GM19043 (cell line): Measurements from ENCODE around the gene UBE2S.
"Not testable (repeated sequence)": the region's sequence is repeated elsewhere in the genome, so short reads cannot be mapped to it uniquely, and the experiment has no call there.

Experiments used
- ATAC-seq: cut with Tn5 transposase; IDR thresholded peaks from one replicate; pipeline ENCODE4 v1.9.1; 2021; ENCODE audit warnings: low read depth; ENCODE audit not compliant: unreplicated experiment

The UBE2S gene

GRCh38 chr19:55440411-55441105 lies 33.0 kb upstream of the UBE2S start:
- no peak for ATAC-seq

DNA sequence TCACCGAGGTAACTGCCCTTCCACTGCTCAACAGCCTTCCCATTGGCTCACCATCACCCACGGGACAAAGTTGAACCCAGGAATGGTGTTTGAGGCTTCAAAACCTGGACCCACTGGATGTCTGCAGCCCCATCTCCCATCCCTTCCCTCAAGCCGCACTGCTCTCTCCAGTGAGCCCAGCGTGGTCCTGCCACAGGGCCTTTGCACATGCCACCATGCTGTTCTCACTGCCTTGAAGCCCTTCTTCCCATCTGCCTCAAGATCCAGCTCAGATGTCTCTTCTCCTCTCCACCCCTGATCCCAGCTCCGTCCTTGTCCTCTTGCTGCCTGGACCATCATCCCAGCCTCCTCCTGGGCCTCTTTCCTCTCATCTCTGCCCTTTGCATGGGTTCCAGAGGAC lies 31.5 kb upstream of the UBE2S start:
- no peak for ATAC-seq

DNA sequence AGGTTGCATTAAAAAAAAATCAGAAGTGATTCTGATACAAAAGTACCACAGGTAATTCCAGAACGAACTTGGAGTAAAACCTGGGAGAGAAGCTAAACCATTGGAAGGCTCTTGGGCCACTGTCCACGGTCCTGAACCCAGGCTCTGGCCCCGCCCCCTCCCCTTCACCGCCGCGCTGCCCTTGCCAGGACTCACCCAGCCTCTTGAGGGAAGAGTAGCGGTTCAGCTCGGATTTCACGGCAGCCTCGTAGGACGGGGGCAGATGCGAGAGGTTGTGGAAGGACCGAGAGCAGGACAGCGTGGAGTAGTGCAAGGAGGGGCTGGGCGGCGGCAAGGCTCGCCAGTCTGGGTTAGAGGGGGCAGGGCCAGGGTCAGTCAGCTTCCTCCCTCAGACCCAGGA lies 29.8 kb upstream of the UBE2S start:
- no peak for ATAC-seq

GRCh38 chr19:55436847-55437246 lies 29.3 kb upstream of the UBE2S start:
- ATAC-seq: no peak

DNA sequence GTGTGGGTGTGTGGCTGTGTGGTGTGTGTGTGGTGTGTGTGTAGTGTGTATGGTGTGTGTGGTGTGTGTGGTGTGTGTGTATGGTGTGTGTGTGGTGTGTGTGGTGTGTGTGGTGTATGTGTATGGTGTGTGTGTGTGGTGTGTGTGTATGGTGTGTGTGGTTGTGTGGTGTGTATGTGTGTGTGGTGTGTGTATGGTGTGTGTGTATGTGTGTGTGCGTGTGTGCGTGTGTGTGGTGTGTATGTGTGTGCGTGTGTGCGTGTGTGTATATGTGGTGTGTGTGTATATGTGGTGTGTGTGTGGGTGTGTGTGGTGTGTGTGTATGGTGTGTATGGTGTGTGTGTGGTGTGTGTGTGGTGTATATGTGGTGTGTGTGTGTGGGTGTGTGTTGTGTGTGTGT lies 27.4 kb upstream of the UBE2S start:
- no peak for ATAC-seq

- ATAC-seq: no peak
Measured at GRCh38 chr19:55434356-55434919, 26.9 kb upstream of the UBE2S start.

GRCh38 chr19:55433292-55433691 lies 25.7 kb upstream of the UBE2S start:
- no peak for ATAC-seq

GRCh38 chr19:55432241-55432959 lies 24.8 kb upstream of the UBE2S start:
- no peak for ATAC-seq

DNA sequence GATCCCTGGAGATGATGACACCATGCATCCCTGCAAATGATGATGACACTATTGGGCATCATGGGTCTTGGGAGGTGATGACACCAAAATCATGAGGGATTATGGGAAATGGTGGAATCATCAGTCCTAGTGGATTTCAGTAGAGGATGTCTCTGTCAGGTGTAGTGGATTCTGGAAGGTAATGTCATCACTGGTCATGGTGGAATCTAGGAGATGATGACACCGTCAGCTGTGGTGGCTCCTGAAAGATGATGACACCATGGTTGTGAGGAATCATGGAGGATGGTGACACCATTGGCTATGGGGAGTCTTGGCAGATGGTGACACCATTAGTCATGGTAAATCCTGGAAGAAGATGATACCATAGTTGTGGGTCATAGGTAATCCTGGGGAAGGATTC lies 23.6 kb upstream of the UBE2S start:
- ATAC-seq: no peak

DNA sequence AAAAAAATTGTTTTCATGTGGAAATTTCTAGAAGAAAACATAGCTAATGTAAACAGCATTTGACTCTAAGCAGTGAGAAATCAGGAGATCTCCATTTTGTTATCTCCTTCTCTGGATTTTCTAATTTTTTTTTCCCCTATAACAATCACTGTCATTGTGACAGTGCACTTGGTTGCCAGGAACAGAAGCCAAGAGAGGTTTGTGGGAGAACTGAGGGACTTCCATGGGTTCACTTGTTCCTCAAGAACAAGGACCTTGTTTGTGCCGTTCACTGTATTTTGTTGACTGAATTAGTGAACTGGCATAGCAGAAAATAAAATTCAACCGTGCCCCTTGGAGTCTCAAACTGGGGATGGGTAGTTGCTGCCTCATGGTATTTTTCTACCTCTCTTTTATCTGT lies 18.5 kb upstream of the UBE2S start:
- no peak for ATAC-seq

GRCh38 chr19:55424518-55424917 lies 16.9 kb upstream of the UBE2S start:
- ATAC-seq: no peak

DNA sequence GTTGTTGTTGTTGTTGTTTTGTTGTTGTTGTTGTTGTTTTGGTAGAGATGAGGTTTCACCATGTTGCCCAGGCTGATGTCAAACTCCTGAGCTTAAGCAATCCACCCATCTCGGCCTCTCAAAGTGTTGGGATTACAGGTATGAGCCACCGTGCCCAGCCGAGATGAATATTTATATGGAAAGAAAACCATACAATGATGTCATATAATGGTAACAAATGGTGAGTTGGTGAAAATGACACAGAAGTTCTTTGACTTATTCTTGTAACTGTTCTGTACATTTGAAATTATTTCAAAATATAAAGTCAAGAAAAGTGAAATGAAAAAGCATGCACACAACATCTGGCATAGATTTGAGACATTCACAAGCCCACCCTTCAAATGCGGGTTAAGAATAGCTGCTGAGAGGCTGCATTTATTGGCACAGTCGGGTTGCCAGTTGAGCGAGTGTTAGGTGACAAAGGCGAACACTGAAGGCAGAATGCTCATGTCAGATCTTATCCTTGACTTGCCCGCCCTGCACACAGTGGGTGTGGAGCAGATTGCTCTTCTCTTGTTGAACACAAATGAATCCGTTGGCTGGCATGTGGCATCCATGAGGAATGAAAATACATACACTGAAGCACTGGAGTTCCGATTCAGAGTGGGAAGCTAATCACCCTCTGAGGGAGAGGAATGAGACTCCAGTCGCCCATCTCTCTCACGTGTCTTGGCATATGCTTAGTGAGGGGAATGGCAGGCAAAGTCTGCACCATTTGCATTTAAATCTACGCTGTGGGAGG lies 15.8 kb upstream of the UBE2S start:
- ATAC-seq: no peak

DNA sequence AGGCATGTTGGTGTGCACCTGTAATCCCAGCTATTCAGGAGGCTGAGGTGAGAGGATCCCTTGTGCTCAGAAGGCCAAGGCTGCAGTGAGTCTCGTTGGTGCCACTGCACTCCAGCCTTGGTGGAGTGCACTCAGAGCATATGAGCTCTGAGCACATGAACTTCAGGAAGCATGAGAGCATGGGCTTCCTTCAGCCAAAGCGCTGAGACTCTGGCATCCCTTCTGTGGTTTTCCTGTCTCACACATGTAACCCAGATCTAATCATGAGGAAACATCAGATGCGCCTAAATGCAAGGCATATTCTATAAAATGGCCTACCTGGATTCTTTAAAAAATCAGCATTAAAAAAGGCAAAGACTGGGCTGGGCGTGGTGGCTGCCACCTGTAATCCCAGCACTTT lies 13.7 kb upstream of the UBE2S start:
- ATAC-seq: not testable (repeated sequence)

- ATAC-seq: no peak
Measured at GRCh38 chr19:55419624-55420236, 12.1 kb upstream of the UBE2S start.

GRCh38 chr19:55419103-55419502 lies 11.5 kb upstream of the UBE2S start:
- no peak for ATAC-seq

- ATAC-seq: no peak
Measured at GRCh38 chr19:55418185-55418584, 10.6 kb upstream of the UBE2S start.

- ATAC-seq: no peak
Measured at GRCh38 chr19:55410168-55410567, 2.6 kb upstream of the UBE2S start.

DNA sequence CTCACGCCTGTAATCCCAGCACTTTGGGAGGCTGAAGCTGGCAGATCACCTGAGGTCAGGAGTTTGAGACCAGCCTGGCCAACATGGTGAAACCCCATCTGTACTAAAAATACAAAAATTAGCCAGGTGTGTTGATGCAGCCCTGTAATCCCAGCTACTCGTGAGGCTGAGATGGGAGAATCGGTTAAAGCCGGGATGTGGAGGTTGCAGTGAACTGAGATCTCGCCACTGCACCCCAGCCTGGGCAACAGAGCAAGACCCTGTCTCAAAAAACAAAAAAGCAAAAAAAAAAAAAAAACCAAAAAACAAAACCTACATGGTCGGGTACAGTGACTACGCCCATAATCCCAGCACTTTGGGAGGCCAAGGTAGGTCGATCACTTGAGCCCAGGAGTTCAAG lies 1.6 kb upstream of the UBE2S start:
- ATAC-seq: not testable (repeated sequence)

GRCh38 chr19:55408533-55408872 lies 915 bp upstream of the UBE2S start:
- no peak for ATAC-seq

GRCh38 chr19:55407800-55408532 lies 378 bp upstream of the UBE2S start:
- ATAC-seq: peak; percentile 87
